ENCODE results near the gene SGMS1. TPM values are rescaled to one million over a fixed set of nuclear protein-coding genes. Genes with fewer than 3 reads are reported as not detected.
A peak's percentile ranks its signal among the peaks of the same experiment; 100 is the strongest.
"Not testable (repeated sequence)": the region's sequence is repeated elsewhere in the genome, so short reads cannot be mapped to it uniquely, and the experiment has no call there.

SGMS1 gene
- total RNA-seq, 2 experiments from 2014 or later: 24.8 to 25.2 TPM

DNA sequence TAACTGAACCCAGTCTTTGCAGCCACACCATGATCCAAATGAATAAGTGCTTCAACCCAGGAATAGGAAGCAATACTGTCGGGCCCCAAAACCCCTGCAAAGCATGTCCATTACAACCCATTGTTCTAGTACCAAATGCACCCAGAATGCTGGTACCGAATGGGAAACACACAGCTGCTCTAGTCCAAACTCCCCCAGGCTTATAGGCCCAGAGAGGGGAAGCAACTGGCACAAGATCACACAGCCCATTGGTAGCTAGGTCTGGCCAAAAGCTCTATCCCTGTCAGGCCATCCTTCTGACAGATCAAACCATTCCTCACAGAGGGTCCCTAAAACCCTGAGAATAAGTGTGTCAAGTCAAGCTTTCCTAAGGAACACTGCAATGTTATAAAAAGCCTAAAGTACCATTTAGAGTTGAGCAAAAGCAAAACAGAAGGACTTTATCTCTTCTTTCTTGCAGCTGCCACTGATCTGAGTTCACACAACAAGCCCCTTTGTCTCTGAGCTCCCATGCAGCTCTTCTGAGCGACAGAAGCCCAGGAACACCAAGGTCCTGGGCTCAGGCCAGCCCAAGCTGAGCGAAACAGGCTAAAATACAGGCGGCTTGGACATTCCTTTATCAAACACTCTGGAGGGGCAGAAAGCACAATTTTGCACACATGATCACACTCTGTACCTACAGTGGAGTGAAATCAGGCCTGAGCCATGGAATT, 116.7 kb downstream of the SGMS1 start:
- intact Hi-C loops (cut with DNase I, micrococcal nuclease): no loop called here
- TF ChIP-seq, protein P1, sequence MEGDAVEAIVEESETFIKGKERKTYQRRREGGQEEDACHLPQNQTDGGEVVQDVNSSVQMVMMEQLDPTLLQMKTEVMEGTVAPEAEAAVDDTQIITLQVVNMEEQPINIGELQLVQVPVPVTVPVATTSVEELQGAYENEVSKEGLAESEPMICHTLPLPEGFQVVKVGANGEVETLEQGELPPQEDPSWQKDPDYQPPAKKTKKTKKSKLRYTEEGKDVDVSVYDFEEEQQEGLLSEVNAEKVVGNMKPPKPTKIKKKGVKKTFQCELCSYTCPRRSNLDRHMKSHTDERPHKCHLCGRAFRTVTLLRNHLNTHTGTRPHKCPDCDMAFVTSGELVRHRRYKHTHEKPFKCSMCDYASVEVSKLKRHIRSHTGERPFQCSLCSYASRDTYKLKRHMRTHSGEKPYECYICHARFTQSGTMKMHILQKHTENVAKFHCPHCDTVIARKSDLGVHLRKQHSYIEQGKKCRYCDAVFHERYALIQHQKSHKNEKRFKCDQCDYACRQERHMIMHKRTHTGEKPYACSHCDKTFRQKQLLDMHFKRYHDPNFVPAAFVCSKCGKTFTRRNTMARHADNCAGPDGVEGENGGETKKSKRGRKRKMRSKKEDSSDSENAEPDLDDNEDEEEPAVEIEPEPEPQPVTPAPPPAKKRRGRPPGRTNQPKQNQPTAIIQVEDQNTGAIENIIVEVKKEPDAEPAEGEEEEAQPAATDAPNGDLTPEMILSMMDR (IDR thresholded peaks at IDR 0.05): no peak

DNA sequence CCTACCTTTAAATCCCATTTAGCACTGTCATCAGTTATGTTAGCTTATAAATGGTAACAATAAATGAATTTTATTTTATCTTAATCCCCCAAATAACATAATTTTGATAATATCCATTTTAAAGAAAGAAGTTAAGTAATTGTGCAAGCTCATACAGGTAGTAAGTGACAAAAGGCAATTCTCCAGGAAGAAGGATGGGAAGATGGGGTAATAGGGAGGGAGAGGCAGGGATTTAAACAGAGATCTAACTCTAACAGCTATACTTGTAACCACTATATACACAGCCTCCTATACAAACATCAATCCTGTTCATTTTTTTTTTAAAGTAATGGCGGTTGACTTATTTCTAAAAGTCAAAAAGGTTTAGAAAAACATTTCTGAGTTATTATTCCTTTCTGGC, 119.4 kb downstream of the SGMS1 start:
- Mint-ChIP-seq H3K4me3 (no peak overlapping the region), H3K27me3 (no peaks in the 10 kb centered on the region), H3K4me1 (ENCODE audit: low read depth) (peaks cover 83% of the 10 kb centered on the region), H3K9me3 (no peaks in the 10 kb centered on the region), H3K36me3 (ENCODE audit: low read depth) (peaks cover 12% of the 10 kb centered on the region), H3K27ac (no peak overlapping the region)
- ChIA-PET CTCF (no interaction called here), POLR2A (interaction anchor here (0.7 to 2.9 kb wide), 2 partner anchors 8 to 17 kb away, joined by 3 to 10 read pairs; no protein-coding TSS in a partner anchor)
- no peak overlapping the region for H3K27ac ChIP-seq (ENCODE audit: low read depth in 1 of 2, low read length in 2 of 2)
- peaks cover 32% of the 10 kb centered on the region for H3K4me1 ChIP-seq (ENCODE audit: insufficient read depth, low read length)
- no peak for ATAC-seq (ENCODE audit: poor library complexity)
- no peaks in the 10 kb centered on the region for H3K36me3 ChIP-seq (ENCODE audit: insufficient read depth, low read length)
- no peaks in the 10 kb centered on the region for H3K27me3 ChIP-seq (ENCODE audit: control insufficient read depth in 1 of 2, insufficient read depth in 2 of 2, low read length in 2 of 2)
- intact Hi-C loops (cut with DNase I, micrococcal nuclease): no loop called here
- no peak overlapping the region for H3K4me3 ChIP-seq (ENCODE audit: low read length)
- no peak for DNase-seq
- TF ChIP-seq, protein P1 (IDR thresholded peaks at IDR 0.05): no peak
- peaks cover 0 to 2% of the 10 kb centered on the region in 2 experiments for H3K9me3 ChIP-seq (ENCODE audit: control insufficient read depth in 1 of 2, insufficient read depth in 1 of 2, low read length in 2 of 2)

More for the DNA sequence above, 116.7 kb downstream of the SGMS1 start:
- no peak overlapping the region for H3K4me3 ChIP-seq (ENCODE audit: low read length)
- H3K4me3 Mint-ChIP-seq: no peak overlapping the region
- CTCF ChIA-PET: no interaction called here
- H3K36me3 Mint-ChIP-seq (ENCODE audit: low read depth): peaks cover 3% of the 10 kb centered on the region
- H3K27me3 Mint-ChIP-seq: no peaks in the 10 kb centered on the region
- DNase-seq: no peak
- no peaks in the 10 kb centered on the region for H3K27me3 ChIP-seq (ENCODE audit: control insufficient read depth in 1 of 2, insufficient read depth in 2 of 2, low read length in 2 of 2)
- H3K27ac ChIP-seq (ENCODE audit: low read depth in 1 of 2, low read length in 2 of 2): no peak overlapping the region
- H3K4me1 Mint-ChIP-seq (ENCODE audit: low read depth): peaks cover 94% of the 10 kb centered on the region
- no peak overlapping the region for H3K27ac Mint-ChIP-seq
- POLR2A ChIA-PET: no interaction called here
- no peaks in the 10 kb centered on the region for H3K36me3 ChIP-seq (ENCODE audit: insufficient read depth, low read length)
- H3K9me3 ChIP-seq (ENCODE audit: control insufficient read depth in 1 of 2, insufficient read depth in 1 of 2, low read length in 2 of 2): no peaks in the 10 kb centered on the region
- ATAC-seq (ENCODE audit: poor library complexity): no peak
- H3K9me3 Mint-ChIP-seq: no peaks in the 10 kb centered on the region
- H3K4me1 ChIP-seq (ENCODE audit: insufficient read depth, low read length): peaks cover 39% of the 10 kb centered on the region

- H3K27me3 Mint-ChIP-seq: no peaks in the 10 kb centered on the region
- H3K36me3 Mint-ChIP-seq (ENCODE audit: low read depth): peaks cover 12% of the 10 kb centered on the region
- H3K4me1 ChIP-seq (ENCODE audit: insufficient read depth, low read length): peaks cover 31% of the 10 kb centered on the region
- intact Hi-C loops (cut with DNase I, micrococcal nuclease): no loop called here
- peaks cover 77% of the 10 kb centered on the region for H3K4me1 Mint-ChIP-seq (ENCODE audit: low read depth)
- no peak overlapping the region for H3K4me3 Mint-ChIP-seq
- CTCF ChIA-PET: interaction anchor here (1.3 kb wide), 1 partner anchor 10 kb away, joined by 4 read pairs; no protein-coding TSS in a partner anchor
- H3K27ac Mint-ChIP-seq: peak overlapping the region; percentile 58
- H3K27ac ChIP-seq (ENCODE audit: low read depth in 1 of 2, low read length in 2 of 2): no peak overlapping the region
- DNase-seq (peak in 1 of 14 experiments; percentile 16), ATAC-seq (ENCODE audit: poor library complexity) (no peak)
- no peak overlapping the region for H3K4me3 ChIP-seq (ENCODE audit: low read length)
- no peaks in the 10 kb centered on the region for H3K36me3 ChIP-seq (ENCODE audit: insufficient read depth, low read length)
- TF ChIP-seq, protein P1 (IDR thresholded peaks at IDR 0.05): no peak
- no peaks in the 10 kb centered on the region for H3K9me3 Mint-ChIP-seq
- H3K27me3 ChIP-seq (ENCODE audit: control insufficient read depth in 1 of 2, insufficient read depth in 2 of 2, low read length in 2 of 2): no peaks in the 10 kb centered on the region
- peaks cover 0 to 2% of the 10 kb centered on the region in 2 experiments for H3K9me3 ChIP-seq (ENCODE audit: control insufficient read depth in 1 of 2, insufficient read depth in 1 of 2, low read length in 2 of 2)
- POLR2A ChIA-PET: interaction anchor here (0.7 to 2.9 kb wide), 2 partner anchors 9 to 18 kb away, joined by 3 to 10 read pairs; no protein-coding TSS in a partner anchor
Observed at GRCh38 chr10:50503661-50504320, 120.0 kb downstream of the SGMS1 start.

GRCh38 chr10:50503156-50503555, 120.6 kb downstream of the SGMS1 start:
- POLR2A ChIA-PET: interaction anchor here (1.5 to 2.9 kb wide), 2 partner anchors 10 to 121 kb away, joined by 3 to 10 read pairs; partner anchors contain the start of gene SGMS1
- H3K4me1 ChIP-seq (ENCODE audit: insufficient read depth, low read length): peaks cover 25% of the 10 kb centered on the region
- intact Hi-C loops (cut with DNase I, micrococcal nuclease); H3K27ac ChIP-seq (ENCODE audit: low read depth in 1 of 2, low read length in 2 of 2); H3K4me3 ChIP-seq (ENCODE audit: low read length); H3K27me3 Mint-ChIP-seq; H3K27me3 ChIP-seq (ENCODE audit: control insufficient read depth in 1 of 2, insufficient read depth in 2 of 2, low read length in 2 of 2); H3K36me3 ChIP-seq (ENCODE audit: insufficient read depth, low read length); ATAC-seq (ENCODE audit: poor library complexity); DNase-seq; H3K9me3 Mint-ChIP-seq; H3K9me3 ChIP-seq (ENCODE audit: control insufficient read depth in 1 of 2, insufficient read depth in 1 of 2, low read length in 2 of 2): not testable (repeated sequence)
- CTCF ChIA-PET: interaction anchor here (1.3 kb wide), 1 partner anchor 10 kb away, joined by 4 read pairs; no protein-coding TSS in a partner anchor
- H3K36me3 Mint-ChIP-seq (ENCODE audit: low read depth): peaks cover 12% of the 10 kb centered on the region
- H3K4me3 Mint-ChIP-seq: peak overlapping the region; percentile 23
- peak overlapping the region; percentile 58 for H3K27ac Mint-ChIP-seq
- peaks cover 71% of the 10 kb centered on the region for H3K4me1 Mint-ChIP-seq (ENCODE audit: low read depth)

Measured in CD4-positive, alpha-beta T cell (primary cell).